ENCODE results near the gene CHAF1B.

DNA sequence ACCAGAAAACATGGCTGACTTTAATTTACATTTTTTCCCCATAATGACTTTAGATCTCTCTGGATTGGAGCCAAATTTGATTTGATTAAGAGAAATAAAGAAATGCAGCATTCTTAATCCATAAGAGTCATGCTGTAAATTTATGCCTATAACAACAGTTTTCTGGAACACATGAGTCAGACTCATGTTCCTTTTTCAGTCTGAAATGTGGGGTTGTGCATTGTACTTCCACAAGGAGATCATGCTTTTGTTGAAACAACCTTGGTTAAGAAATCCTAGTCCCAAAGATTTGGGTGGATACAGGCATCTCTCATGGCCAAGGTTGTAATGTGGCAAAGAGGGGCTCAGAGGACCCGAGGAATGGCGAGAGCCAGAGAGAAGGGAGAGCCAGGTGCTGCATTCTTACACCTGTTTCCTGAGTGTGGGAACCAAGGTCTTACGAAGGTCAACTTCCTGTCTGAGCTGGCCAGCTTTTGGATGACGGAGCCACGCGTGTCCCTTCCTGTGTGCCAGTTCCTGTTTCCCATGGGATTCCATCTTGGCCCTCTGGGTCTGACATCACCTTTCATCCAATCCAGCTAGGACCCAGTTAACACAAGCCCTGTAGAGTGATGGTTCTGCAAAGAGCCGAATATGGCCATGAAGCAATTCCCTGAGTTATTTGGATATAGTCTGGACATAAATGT is 71.7 kb downstream of the CHAF1B start:
- TF ChIP-seq EZH2 (IDR thresholded peaks at IDR 0.05; ENCODE audit: borderline replicate concordance): no peak
- TF ChIP-seq, protein P1, sequence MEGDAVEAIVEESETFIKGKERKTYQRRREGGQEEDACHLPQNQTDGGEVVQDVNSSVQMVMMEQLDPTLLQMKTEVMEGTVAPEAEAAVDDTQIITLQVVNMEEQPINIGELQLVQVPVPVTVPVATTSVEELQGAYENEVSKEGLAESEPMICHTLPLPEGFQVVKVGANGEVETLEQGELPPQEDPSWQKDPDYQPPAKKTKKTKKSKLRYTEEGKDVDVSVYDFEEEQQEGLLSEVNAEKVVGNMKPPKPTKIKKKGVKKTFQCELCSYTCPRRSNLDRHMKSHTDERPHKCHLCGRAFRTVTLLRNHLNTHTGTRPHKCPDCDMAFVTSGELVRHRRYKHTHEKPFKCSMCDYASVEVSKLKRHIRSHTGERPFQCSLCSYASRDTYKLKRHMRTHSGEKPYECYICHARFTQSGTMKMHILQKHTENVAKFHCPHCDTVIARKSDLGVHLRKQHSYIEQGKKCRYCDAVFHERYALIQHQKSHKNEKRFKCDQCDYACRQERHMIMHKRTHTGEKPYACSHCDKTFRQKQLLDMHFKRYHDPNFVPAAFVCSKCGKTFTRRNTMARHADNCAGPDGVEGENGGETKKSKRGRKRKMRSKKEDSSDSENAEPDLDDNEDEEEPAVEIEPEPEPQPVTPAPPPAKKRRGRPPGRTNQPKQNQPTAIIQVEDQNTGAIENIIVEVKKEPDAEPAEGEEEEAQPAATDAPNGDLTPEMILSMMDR (IDR thresholded peaks at IDR 0.05; ENCODE audit: poor library complexity): no peak
- TF ChIP-seq EZH2phosphoT487 (IDR thresholded peaks at IDR 0.05; ENCODE audit: low read depth, severe bottlenecking, unreplicated experiment): no peak
